TTC549 (cell line): Measurements from ENCODE around the gene BEST4.
"Not testable (repeated sequence)": the region's sequence is repeated elsewhere in the genome, so short reads cannot be mapped to it uniquely, and the experiment has no call there.

Experiments used
- FAIRE-seq: peaks from 2 replicates; lab custom pipeline; 2012; peaks lifted over from hg19 to GRCh38; lab: Jason Lieb, UNC

Gene BEST4

GRCh38 chr1:44777547-44777946 is 10.4 kb downstream of the BEST4 start:
- FAIRE-seq = no peak

GRCh38 chr1:44776730-44777068 is 11.3 kb downstream of the BEST4 start:
- no peak for FAIRE-seq

DNA sequence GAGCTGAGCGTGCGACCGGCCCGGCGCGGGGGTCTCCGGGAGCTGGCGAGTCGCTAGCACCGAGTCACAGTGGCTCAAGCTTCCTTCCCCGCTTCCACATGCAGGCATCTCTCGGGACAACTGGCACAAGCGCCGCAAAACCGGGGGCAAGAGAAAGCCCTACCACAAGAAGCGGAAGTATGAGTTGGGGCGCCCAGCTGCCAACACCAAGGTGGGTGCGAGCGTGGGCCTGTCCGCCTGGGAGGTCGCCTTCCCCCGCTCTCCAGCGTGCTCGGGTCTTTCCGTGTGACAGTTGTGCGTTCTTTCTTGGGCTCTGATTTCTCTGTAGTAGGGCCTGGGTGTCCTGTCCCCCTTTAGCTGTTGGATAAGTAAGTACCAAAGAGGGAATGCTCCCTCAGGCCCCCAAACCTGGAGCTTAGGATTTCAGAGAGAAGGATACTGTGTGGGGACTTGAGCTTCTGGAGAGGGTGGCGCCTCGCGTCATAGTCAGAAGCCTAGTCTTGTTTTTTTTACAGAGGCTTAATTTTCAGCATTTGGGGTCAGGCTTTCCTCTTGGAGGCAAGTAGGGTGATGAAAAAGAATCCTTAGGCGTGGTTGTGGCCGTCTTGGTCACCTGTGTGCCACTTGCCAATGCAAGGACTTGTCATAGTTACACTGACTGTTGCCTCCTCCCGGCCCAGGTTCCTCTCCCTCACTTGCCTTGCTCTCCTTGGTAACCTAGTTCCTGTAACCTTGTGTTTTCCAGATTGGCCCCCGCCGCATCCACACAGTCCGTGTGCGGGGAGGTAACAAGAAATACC is 11.8 kb downstream of the BEST4 start:
- no peak for FAIRE-seq

- no peak for FAIRE-seq
These were observed 12.7 kb downstream of the BEST4 start, which contains the start of gene RPS8 for GRCh38 chr1:44775078-44775929. RPS8 (plus strand) TSS chr1:44775540; CDS start chr1:44775597, 57 bp downstream.

DNA sequence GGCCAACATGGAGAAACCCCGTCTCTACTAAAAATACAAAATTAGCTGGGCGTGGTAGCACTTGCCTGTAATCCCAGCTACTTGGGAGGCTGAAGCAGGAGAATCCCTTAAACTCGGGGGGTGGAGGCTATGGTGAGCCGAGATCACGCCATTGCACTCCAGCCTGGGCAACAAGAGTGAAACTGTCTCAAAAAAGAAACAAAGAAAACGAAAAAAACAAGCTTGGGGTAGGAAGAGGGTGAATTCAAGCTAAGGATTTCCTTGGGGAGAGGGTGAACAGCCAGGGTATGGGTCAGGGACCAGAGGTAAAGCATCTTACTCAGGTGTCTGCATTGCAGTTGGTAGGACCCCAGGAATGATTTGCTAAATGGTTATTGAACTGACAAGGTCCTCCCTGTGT is 21.5 kb downstream of the BEST4 start:
- not testable (repeated sequence) for FAIRE-seq

DNA sequence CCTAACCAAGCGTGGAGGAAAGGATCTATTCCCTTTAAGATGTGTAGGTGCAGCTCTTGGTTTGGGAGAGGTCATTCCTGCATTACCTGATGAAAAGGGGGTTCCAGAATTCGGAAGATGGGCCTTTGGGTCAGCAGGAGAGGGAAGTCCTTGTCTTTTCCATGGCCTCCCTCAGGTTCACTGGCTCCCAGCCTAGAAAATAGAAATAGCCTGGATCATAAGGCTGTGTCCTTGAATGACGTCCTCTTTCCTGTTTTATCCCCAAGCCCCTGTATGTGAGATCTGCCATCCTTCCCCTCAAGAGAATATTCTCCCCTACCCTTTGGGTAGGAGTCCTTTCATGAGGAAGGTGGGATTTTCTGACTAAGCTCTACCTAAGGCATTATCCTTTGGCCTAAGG is 27.1 kb downstream of the BEST4 start:
- no peak for FAIRE-seq

DNA sequence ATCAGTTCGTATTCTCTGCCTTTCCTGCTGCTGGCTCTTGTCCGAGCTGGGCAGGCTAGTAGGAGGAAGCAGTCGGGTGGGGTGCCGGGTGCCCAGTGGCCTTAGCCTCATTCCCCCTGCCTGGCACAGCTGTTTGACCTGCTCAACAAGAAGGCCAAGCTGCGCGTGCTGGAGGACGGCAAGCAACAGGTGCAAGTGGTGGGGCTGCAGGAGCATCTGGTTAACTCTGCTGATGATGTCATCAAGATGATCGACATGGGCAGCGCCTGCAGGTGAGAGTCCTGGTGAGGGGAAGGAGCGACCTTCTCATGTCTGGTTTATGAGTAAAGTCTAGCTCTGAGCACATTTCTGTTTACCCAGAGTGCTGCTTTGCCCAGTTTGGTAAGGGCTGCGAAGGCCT is 28.9 kb downstream of the BEST4 start:
- FAIRE-seq = no peak

GRCh38 chr1:44757420-44757819 is 30.6 kb downstream of the BEST4 start:
- FAIRE-seq = no peak

- no peak for FAIRE-seq
These were observed 40.1 kb downstream of the BEST4 start for GRCh38 chr1:44747878-44748277.

DNA sequence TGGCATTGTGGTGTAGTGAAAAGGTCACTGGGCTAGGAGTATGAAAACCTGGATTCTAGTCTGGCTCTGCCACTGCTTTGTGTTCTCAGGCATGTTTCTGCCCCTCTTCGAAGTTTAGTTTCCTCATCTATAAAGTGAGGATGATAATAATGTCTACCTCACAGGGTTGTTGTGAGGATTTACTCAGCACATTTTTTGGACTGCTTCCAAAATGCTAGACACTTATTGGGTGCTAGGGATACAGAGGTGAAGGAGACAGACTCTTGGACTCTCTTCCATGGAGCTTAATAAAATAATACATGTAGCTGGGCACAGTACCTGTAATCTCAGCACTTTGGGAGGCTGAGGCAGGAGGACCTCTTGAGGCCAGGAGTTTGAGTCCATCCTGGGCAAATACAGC is 44.8 kb downstream of the BEST4 start:
- no peak for FAIRE-seq

GRCh38 chr1:44740179-44740617 is 47.8 kb downstream of the BEST4 start:
- no peak for FAIRE-seq

- peak; percentile 92 for FAIRE-seq
These were observed 48.4 kb downstream of the BEST4 start, which contains the start of gene KIF2C for GRCh38 chr1:44739307-44740178. KIF2C (plus strand) TSS chr1:44739837; CDS start chr1:44739933, 96 bp downstream.

- FAIRE-seq = not testable (repeated sequence)
These were observed 49.0 kb downstream of the BEST4 start for GRCh38 chr1:44738953-44739306.

- FAIRE-seq = no peak
These were observed 52.0 kb downstream of the BEST4 start for GRCh38 chr1:44735992-44736391.

- FAIRE-seq = no peak
These were observed 54.2 kb downstream of the BEST4 start for GRCh38 chr1:44733784-44734183.
